Colonic mucosa (tissue), 4 donors: Measurements from ENCODE around the gene GDPD3. TPM values are rescaled to one million over a fixed set of nuclear protein-coding genes. Genes with fewer than 3 reads are reported as not detected.
A peak's percentile ranks its signal among the peaks of the same experiment; 100 is the strongest.

ENCODE experiments used
- DNase-seq: peaks from one replicate; pipeline ENCODE4 v3.0.0-alpha.2; 2020
- H3K27ac ChIP-seq: fragments of 200-600 bp; one replicate; pipeline ENCODE4 v1.8.0; 2021
- H3K27me3 ChIP-seq: fragments of 200-600 bp; one replicate; pipeline ENCODE4 v1.8.0; 2021
- H3K36me3 ChIP-seq: fragments of 200-600 bp; one replicate; pipeline ENCODE4 v1.8.0; 2021
- H3K4me1 ChIP-seq: fragments of 200-600 bp; one replicate; pipeline ENCODE4 v1.8.0; 2021; ENCODE audit warnings: mild to moderate bottlenecking
- H3K4me3 ChIP-seq: fragments of 200-600 bp; one replicate; pipeline ENCODE4 v1.8.0; 2021
- H3K9ac ChIP-seq, 2 donors: one replicate each; pipeline ENCODE4 v1.7.0; 2013; ENCODE audit warnings: control low read depth in 2 of 2, low read depth in 2 of 2, low read length in 2 of 2
- H3K9me3 ChIP-seq: fragments of 200-600 bp; one replicate; pipeline ENCODE4 v1.8.0; 2021
- CTCF ChIP-seq: fragments of 200-600 bp; IDR thresholded peaks from one replicate; pipeline ENCODE4 v1.8.0; 2022; ENCODE audit warnings: antibody characterized with exemption, mild to moderate bottlenecking
- intact Hi-C: fragments of 100-400 bp; cut with DNase I; formaldehyde crosslinking; loops from one replicate; pipeline ENCODE4 v1.14.1; 2022
- total RNA-seq, 2 donors: library from RNA; stranded (reverse); fragmentation: NEBNext Ultra II Directional in 1 of 2; extraction: Animal tissue kit (Norgen Biotek cat#: 25700) in 1 of 2; gene quantifications; one replicate each; pipeline ENCODE4 v1.2.1, GENCODE V29; 2021
- donor health status: healthy.
- donor health status: DM: no; HTN: no; CAD: no.
- donor health status: DM: no; HTN: no; CAD: no.

The GDPD3 gene
- total RNA-seq, 2 donors from 2014 or later: 40.4 to 95.2 TPM

GRCh38 chr16:30112197-30113030 is 923 bp downstream of the GDPD3 start:
- Histone ChIP-seq H3K9ac (peak overlapping the region in 1 of 2 donors; percentile 78), H3K36me3 (no peaks in the 10 kb centered on the region), H3K27ac (peak overlapping the region; percentile 79), H3K4me3 (no peak overlapping the region), H3K9me3 (no peaks in the 10 kb centered on the region), H3K27me3 (no peaks in the 10 kb centered on the region), H3K4me1 (peaks cover 25% of the 10 kb centered on the region)
- intact Hi-C loops: no loop called here
- TF ChIP-seq CTCF: peak; percentile 77
- peak; percentile 83 for DNase-seq

DNA sequence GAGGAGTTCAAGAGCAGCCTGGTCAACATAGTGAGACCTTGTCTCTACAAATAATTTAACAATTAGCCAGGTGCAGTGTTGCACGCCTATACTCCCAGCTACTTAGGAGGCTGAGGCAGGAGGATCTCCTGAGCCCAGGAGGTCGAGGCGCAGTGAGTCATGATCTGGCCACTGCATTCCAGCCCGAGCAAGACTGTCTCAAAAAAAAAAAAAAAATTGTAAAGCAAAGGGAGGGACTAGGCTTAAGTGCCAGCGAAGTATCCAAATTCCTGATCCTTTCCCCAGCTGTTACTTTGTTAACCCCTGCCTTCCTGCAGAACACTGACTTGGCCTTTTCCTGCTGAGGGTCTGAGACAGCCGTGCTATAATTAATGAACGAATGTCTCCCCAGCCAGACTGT is 2.7 kb downstream of the GDPD3 start:
- Histone ChIP-seq H3K4me3 (no peak overlapping the region), H3K27ac (no peak overlapping the region), H3K27me3 (no peaks in the 10 kb centered on the region), H3K36me3 (no peaks in the 10 kb centered on the region), H3K9me3 (no peaks in the 10 kb centered on the region), H3K9ac (no peak overlapping the region), H3K4me1 (peaks cover 19% of the 10 kb centered on the region)
- TF ChIP-seq CTCF: no peak
- no peak for DNase-seq
- intact Hi-C loops: no loop called here

DNA sequence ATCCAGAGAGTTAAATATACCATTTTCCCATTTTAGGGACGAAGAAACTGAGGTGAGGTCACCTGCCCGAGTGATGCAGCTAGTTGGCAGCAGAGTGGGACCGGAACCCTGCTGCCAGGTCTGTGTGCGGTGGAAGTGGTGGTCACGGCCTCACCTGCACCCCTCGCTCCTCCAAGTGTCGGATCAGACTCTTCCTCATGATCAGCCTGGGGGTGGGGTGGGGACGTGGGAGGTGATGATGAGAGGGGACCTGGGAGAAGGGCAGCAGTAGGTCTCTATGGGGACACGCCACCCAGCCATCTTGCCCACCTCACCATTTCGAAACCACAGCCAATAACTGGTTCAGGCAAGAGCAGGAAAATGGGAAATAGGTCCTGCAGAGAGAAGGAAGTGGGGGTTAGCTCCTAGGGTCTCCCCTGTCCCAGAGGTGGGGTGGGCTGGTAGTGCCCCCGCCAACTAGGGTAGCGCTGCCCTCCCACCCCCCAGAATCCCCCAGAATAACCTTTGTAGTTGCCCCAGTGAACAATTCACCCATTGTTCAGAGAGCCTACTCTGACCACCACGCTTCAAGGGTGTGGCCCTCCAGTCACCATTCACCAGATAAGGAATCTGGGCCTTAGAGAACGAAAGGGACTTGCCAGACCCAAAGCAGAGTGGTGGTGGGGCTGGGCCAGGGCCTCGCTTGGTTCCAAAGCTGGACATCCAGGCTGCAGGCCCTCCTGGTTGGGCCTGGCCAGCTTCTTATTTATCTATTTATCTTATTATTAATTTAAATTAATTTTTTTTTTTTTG is 5.1 kb downstream of the GDPD3 start:
- no peak for DNase-seq
- H3K27ac ChIP-seq: no peak overlapping the region
- intact Hi-C loops: no loop called here

GRCh38 chr16:30104492-30104891 is 8.8 kb downstream of the GDPD3 start:
- H3K36me3 ChIP-seq: no peaks in the 10 kb centered on the region
- H3K4me3 ChIP-seq: no peak overlapping the region
- H3K27ac ChIP-seq: no peak overlapping the region
- no peak for DNase-seq
- no peak for TF ChIP-seq CTCF
- no peak overlapping the region for H3K9ac ChIP-seq
- no peaks in the 10 kb centered on the region for H3K27me3 ChIP-seq
- H3K9me3 ChIP-seq: no peaks in the 10 kb centered on the region
- H3K4me1 ChIP-seq: no peaks in the 10 kb centered on the region
- intact Hi-C loops: no loop called here

More for the DNA sequence above, 5.1 kb downstream of the GDPD3 start:
- no peak for TF ChIP-seq CTCF
- H3K4me3 ChIP-seq: no peak overlapping the region
- no peaks in the 10 kb centered on the region for H3K36me3 ChIP-seq
- no peak overlapping the region for H3K9ac ChIP-seq
- no peaks in the 10 kb centered on the region for H3K27me3 ChIP-seq
- H3K9me3 ChIP-seq: no peaks in the 10 kb centered on the region
- H3K4me1 ChIP-seq: peaks cover 2% of the 10 kb centered on the region

DNA sequence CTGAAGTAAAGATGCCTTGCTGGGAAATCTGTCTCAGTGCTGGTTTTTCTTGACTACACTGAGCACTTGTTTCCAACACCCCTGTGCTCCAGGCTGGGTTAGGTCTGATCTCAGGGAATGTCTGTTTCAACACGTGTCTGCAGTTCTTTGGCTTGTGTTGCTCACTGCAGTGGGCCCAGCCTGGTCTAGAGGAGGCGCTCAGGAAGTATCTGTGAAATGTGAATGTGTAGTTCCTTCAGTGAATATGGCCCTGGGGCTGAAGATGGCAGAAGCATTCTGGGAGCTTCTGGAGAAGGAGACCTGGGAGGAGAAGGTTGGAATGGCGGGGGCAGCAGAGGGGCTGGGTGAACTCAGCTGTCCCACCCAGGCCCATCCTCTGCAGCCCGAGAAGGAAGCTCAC is 9.2 kb downstream of the GDPD3 start:
- no peak overlapping the region for H3K4me3 ChIP-seq
- no peaks in the 10 kb centered on the region for H3K27me3 ChIP-seq
- intact Hi-C loops: no loop called here
- no peak for TF ChIP-seq CTCF
- no peak for DNase-seq
- no peak overlapping the region for H3K27ac ChIP-seq
- H3K4me1 ChIP-seq: no peaks in the 10 kb centered on the region
- H3K9ac ChIP-seq: no peak overlapping the region
- no peaks in the 10 kb centered on the region for H3K36me3 ChIP-seq
- H3K9me3 ChIP-seq: no peaks in the 10 kb centered on the region
